ENCODE results near the gene EPN2.
"Not testable (repeated sequence)": the region's sequence is repeated elsewhere in the genome, so short reads cannot be mapped to it uniquely, and the experiment has no call there.

Gene EPN2

GRCh38 chr17:19348081-19348650, 111.0 kb downstream of the EPN2 start:
- DNase-seq, result no peak

GRCh38 chr17:19348806-19349205, 111.6 kb downstream of the EPN2 start:
- DNase-seq, result no peak

- DNase-seq, result not testable (repeated sequence)
These were observed 116.2 kb downstream of the EPN2 start for GRCh38 chr17:19353401-19353800.

DNA sequence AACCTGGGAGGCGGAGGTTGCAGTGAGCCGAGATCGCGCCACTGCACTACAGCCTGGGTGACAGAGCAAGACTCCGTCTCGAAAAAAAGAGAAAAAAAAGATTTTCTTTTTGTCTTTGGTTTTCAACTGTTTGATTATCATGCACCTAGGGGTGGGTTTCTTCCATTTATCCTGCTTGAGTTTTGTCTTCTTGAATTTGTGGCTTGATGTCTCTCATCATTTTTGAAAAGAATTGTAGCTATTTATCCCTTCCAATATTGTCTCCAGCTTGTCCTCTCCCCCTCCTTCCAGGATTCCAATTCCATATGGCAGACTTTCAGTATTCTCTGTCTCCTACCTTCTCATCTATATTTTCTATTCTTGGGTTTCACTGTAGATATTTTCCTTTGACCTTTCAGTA, 117.6 kb downstream of the EPN2 start:
- no peak for DNase-seq

- no peak for DNase-seq
These were observed 120.2 kb downstream of the EPN2 start for GRCh38 chr17:19357351-19357750.

GRCh38 chr17:19357761-19358160, 120.6 kb downstream of the EPN2 start:
- no peak for DNase-seq

DNA sequence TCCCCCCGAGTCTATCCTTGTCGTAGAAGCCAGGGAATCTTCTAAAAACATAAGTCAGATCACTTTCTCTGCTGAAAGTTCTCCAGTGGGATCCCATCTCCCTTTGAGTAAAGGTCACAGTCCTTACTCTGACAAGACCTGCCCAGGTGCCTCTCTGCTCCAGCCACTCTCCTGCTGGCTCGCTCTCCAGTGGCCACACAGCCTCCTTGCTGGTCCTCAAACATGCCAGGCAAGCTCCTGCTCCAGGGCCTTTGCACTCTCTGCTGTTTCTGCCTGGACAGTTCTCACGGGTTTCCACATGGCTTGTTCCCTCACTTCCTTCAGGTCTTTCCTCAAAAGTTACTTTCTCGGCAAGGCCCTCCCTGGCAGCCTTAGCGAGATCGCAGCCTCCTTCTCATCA, 122.0 kb downstream of the EPN2 start:
- no peak for DNase-seq

DNA sequence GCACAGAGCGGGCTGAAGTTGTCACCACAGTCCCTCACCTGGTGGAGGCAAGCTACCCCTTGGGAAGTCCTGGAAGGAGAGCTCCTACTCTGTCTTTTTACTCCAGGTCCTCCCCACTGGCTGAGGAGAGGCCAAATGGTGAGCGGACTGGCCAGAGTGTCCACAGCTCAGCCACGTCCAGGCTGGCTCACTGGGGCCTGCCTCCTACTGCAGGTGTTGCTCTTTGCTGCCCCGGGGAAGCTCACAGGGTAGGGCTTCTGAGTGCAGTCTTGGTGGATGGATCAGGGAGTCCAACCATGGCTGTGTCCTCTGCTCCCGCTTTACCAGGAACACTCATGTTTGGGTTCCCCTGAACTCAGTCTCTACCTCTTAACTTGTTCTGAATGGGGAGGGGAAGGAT, 122.7 kb downstream of the EPN2 start:
- DNase-seq, result no peak

GRCh38 chr17:19360772-19361171, 123.6 kb downstream of the EPN2 start:
- DNase-seq, result no peak

DNA sequence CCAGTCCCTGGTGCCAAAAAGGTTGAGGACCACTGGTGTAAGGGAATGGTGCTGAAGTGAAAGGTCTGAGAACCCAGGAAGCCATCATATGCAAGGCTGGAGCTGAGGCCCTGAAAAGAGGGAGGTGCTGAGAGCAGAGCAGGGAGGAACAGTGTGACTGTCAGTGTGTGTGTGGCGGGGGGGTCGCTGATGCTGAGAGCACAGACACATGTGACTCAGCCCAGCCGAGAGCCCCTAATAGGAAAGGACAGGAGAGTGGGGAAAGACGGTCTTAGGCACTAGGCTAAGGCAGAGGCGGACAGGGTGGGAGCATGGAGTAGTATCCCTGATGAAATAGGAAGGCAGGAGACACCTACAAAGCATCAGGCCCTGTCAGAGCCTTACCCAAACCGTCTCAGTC, 124.2 kb downstream of the EPN2 start:
- DNase-seq, result no peak

- DNase-seq, result no peak
These were observed 124.7 kb downstream of the EPN2 start for GRCh38 chr17:19361944-19362276.

GRCh38 chr17:19362277-19363113, 125.3 kb downstream of the EPN2 start, which contains the start of gene B9D1:
Gene B9D1, minus strand, starts transcription at chr17:19362723. Its CDS starts 154 bp downstream, at chr17:19362569.
- peak; percentile 61 for DNase-seq

GRCh38 chr17:19363114-19363438, 125.9 kb downstream of the EPN2 start:
- DNase-seq, result no peak

GRCh38 chr17:19363460-19364035, 126.4 kb downstream of the EPN2 start:
- DNase-seq, result no peak

GRCh38 chr17:19364699-19365498, 127.7 kb downstream of the EPN2 start:
- DNase-seq, result no peak

DNA sequence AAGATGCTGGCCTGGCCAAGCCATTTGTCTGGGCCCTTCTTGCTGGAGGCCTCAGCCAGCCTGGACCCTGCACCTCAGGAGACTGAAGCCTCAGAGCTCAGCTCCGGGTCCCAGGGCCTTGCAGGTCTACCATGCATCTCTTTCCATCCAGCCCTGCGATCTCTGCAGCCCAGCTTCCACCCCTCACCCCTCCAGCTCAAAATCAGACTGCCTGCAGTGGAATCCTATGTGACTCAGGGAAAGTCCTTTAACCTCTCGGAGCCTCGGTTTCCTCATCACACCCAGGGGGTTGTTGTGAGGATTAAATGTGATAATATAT, 128.3 kb downstream of the EPN2 start:
- DNase-seq, result no peak

DNA sequence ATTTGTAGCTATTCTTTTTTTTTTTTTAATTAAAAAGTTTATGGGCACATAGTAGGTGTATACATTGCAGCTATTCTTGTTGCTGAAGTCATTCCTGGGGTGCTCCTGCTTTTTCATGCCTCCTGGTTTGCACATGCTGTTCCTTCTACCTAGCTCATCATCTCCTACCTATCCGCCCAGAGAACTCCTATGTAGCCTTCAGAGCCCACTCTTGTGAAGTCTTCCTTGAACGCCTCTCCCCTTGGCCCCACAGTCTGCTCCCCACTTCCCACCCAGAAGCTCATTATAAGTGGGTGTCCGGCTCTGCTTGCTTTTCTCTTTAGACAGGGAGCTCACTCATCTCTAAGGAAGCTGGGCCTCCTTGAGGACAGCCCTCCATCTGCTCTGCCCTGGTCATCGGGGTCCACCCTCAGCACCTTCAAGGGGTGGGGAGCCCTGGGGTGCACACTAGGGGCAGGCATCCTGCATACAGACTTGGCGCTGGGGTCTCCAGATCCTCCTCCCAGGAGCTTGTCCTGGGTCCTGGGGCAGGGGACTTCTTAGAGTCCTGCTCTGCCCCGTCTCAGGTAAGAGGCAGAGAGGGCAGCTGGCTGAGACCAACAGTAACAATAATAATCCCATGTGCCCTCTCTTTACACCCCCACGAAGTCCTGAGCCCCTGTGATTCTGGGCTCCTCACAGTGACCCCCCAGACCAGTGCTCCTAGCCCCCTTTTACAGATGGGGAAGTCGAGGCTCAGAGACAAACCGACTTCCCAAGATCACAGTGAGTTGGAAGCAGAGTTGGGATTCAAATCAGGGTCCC, 128.9 kb downstream of the EPN2 start:
- no peak for DNase-seq

GRCh38 chr17:19366637-19366972, 129.4 kb downstream of the EPN2 start:
- DNase-seq, result no peak

DNA sequence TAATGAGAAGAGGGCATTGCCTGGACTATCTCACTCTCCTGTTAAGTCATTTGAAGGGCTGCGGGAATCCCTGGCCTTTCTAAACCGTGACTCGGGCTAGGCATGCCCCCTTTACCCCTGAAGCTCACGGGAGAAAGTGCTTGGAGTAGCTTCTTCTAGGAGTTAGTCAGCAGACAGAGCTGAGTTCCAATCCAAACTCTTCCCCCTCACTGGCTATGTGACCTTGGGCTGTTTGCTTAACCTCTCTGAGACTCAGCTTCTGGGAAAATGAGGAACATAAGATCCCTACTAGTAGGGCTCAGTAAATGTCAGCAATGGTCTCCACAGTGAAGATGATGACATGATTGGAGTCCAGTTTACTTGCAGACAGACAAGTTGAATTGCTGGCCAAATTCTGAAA, 131.1 kb downstream of the EPN2 start:
- DNase-seq, result no peak

DNA sequence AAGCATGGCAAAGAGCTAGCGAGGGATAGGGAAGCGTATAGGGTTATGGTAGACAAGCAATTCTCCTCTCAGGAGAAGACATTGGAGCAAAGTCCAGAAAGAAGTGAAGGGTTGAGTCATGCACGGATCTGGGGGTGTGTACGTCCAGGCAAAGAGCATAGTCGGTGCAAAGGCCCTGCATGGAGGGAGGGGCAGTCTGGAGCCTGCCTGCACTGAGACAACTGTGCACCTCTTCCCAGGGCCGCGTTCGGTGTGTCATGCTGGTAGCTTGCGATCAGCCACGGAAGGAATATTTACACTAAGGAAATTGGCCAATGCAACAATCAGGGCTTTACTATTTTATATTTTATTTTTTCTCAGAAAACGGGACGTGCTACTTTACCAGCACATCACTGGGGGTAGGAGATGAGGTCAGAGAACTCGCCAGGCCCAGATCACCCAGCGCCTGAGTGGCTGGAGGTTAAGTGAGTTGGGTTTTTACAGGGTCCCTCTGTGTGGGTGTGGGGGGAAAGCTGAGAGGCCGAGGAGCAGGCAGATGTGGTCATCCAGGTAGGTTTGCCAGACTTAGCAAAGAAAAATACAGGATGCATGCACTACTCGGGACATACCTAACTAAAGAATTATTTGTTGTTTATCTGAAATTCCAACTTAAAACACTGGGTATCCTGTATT, 132.1 kb downstream of the EPN2 start:
- DNase-seq, result no peak

DNA sequence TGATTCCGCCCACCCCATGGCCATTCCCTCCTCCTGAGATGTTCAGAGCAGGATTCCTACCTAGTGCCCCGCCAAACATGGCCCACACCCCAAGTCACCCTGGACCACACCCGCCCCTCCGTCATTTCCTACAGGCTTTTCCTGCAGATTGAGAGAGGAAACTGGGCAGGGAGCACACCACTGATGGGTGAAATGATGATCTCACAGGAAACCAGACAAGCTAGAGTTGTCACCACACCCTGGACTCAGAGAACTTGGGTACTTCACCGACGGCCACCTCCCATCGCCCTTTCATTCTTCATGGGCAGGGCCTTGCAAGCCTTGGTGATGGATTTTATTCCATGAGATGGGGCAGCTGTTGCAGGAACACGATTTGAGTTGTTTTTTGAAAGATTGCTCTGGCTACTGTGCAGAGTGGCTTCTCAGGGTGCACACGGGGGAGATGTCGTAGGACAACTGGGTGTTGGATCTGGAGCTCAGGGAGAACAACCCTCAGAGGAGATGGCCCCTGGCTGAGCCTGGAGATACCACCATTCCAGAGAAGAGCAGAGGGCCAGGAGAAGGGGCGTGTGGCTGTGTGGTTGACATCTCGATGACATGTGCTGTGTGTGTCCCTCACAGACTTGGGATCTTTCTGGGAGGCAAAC, 132.8 kb downstream of the EPN2 start:
- DNase-seq, result no peak

DNA sequence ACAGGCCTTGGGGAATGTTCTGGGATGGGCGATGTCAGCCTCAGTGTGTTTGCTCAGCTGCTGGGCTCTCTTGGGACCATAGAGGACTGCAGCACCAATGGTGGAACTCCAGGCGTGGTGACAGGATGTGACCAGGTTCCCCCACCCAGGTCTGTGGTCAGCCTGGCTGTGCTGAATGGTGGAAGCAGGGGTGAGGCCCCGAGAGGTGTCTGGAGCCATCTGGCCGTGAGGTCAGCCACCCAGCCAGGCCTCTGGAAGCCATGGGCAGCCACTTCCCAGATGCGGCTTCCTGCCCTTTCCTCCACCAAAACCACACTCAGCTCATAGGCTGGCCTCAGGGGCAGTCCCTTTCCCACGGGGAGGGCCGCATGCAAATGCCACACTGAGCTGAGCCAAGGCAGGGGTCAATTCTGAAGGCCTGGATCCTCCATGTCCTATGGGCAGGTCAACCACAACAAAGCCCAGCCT, 133.4 kb downstream of the EPN2 start:
- no peak for DNase-seq

Measured in NCI-H1417 treated with DMSO at 0.1 percent for 48 hours (cell line).